Heart left ventricle (tissue), 13 donors: ENCODE data around the gene PPIF.

Experiments used
- POLR2A ChIP-seq, 2 donors: fragments of 450-650 bp; IDR thresholded peaks; one replicate each; pipeline ENCODE4 v1.6.1; 2017; ENCODE audit warnings: antibody characterized with exemption in 2 of 2, mild to moderate bottlenecking in 2 of 2, moderate library complexity in 2 of 2
- TF ChIP-seq, protein P1 (sequence below), 12 donors: fragments of 200-600 bp; sonication (generic) in 4 of 12; IDR thresholded peaks; one replicate each; pipeline versions ENCODE4 v1.5.0 to v1.8.0; 2018 to 2022; ENCODE audit warnings: antibody characterized with exemption in 12 of 12, mild to moderate bottlenecking in 5 of 12
- donor health status: ischemic (EF 13 %, LVEDD 7.1; RV severe dilation, severe dysfunction).
- donor health status: DM: no; HTN: yes; CAD: no.
- donor health status: DM: no; HTN: no; CAD: no.
- donor health status: ischemic (EF 25% LVEDD 6.9; RV normal size, moderate dysfunction).
- donor health status: ischemic (EF 25% LVEDD 5.7; RV mildly dilated, moderate dysfunction).
- donor health status: ischemic (EF 35%, LVEDD 5.7; RV mildly dilated, moderate dysfunction).
- donor health status: nonischemic (EF 11% LVEDD 7.7; RV severe dilation, severe dysfunction).
- donor health status: DM: yes; HTN: yes; CAD: no.
- donor health status: PGD.
- donor health status: ischemic (EF 29% LVEDD 5.4; RV normal size, mild dysfunction).
- donor health status: nonischemic (EF 23%, LVEDD 6.1; RV moderate dilation, normal function).

- TF ChIP-seq, protein P1, sequence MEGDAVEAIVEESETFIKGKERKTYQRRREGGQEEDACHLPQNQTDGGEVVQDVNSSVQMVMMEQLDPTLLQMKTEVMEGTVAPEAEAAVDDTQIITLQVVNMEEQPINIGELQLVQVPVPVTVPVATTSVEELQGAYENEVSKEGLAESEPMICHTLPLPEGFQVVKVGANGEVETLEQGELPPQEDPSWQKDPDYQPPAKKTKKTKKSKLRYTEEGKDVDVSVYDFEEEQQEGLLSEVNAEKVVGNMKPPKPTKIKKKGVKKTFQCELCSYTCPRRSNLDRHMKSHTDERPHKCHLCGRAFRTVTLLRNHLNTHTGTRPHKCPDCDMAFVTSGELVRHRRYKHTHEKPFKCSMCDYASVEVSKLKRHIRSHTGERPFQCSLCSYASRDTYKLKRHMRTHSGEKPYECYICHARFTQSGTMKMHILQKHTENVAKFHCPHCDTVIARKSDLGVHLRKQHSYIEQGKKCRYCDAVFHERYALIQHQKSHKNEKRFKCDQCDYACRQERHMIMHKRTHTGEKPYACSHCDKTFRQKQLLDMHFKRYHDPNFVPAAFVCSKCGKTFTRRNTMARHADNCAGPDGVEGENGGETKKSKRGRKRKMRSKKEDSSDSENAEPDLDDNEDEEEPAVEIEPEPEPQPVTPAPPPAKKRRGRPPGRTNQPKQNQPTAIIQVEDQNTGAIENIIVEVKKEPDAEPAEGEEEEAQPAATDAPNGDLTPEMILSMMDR (IDR thresholded peaks at IDR 0.05): no peak
- no peak for TF ChIP-seq POLR2A (IDR thresholded peaks at IDR 0.05)
Measured at GRCh38 chr10:79324032-79324695, 23.1 kb upstream of the PPIF start.
